HL-60 (cell line): ENCODE results near the gene GRIN1.

Experiments used
- DNase-seq, 2 experiments: peaks; one replicate each; pipeline ENCODE4 v3.0.0-alpha.2; 2010 to 2020; ENCODE audit warnings: low read depth in 1 of 2, low spot score in 1 of 2
- H3K27ac ChIP-seq: fragments of 250-450 bp; sonication (Bioruptor Pico); replicated peaks from 2 replicates; pipeline ENCODE4 v1.5.1; 2020; ENCODE audit warnings: mild to moderate bottlenecking, moderate library complexity
- H3K27me3 ChIP-seq: fragments of 250-450 bp; sonication (Bioruptor Pico); 2 replicates; pipeline ENCODE4 v1.5.1; 2021; ENCODE audit warnings: mild to moderate bottlenecking, moderate library complexity; ENCODE audit not compliant: insufficient read depth, poor library complexity, severe bottlenecking
- H3K4me3 ChIP-seq: replicated peaks from 2 replicates; pipeline ENCODE4 v1.5.1; 2011; ENCODE audit warnings: mild to moderate bottlenecking, control low read depth, low read length; ENCODE audit not compliant: insufficient read depth
- GABPA ChIP-seq: IDR thresholded peaks from 2 replicates; pipeline ENCODE4 v1.6.1; 2012; ENCODE audit warnings: low read depth
- POLR2AphosphoS5 ChIP-seq: IDR thresholded peaks from 2 replicates; pipeline ENCODE4 v1.6.1; 2012; ENCODE audit warnings: low read depth
- SPI1 ChIP-seq: IDR thresholded peaks from 2 replicates; pipeline ENCODE4 v1.6.1; 2012; ENCODE audit warnings: low read depth, mild to moderate bottlenecking, borderline replicate concordance
- TF ChIP-seq, protein P1 (sequence below): IDR thresholded peaks from 2 replicates; pipeline ENCODE4 v1.6.1; 2012; ENCODE audit warnings: low read depth; ENCODE audit not compliant: insufficient replicate concordance
- TF ChIP-seq, protein P2 (sequence below): IDR thresholded peaks from one replicate; pipeline ENCODE4 v1.5.1; 2011; ENCODE audit warnings: low read length, control low read depth, inconsistent platforms; ENCODE audit not compliant: insufficient read depth

GRIN1 gene

DNA sequence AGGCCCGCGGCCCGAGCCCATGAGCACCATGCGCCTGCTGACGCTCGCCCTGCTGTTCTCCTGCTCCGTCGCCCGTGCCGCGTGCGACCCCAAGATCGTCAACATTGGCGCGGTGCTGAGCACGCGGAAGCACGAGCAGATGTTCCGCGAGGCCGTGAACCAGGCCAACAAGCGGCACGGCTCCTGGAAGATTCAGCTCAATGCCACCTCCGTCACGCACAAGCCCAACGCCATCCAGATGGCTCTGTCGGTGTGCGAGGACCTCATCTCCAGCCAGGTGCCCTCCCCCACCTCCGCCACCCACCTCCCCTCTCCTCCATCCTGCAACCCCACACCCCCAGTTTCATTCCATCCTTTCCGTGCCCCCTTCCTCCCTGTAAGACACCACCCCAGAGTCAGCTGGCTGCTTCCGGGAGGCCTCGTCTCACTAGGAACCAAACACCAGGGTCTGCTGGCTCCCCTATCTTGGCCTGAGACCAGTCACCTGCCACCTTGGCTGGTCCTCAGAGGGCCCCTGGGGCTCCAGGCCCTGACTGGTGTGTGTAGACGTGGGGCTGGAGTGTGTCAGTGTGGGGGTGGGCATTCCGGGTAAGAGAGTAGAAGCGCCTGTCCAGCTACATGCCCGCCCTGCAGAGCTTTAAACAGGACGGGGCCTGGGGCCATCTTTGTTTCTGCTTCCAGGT is 655 bp downstream of the GRIN1 start:
- H3K27ac ChIP-seq, result no peak overlapping the region
- peaks cover 45% of the 10 kb centered on the region for H3K27me3 ChIP-seq
- DNase-seq, result no peak
- no peak overlapping the region for H3K4me3 ChIP-seq
- TF ChIP-seq, protein P1, sequence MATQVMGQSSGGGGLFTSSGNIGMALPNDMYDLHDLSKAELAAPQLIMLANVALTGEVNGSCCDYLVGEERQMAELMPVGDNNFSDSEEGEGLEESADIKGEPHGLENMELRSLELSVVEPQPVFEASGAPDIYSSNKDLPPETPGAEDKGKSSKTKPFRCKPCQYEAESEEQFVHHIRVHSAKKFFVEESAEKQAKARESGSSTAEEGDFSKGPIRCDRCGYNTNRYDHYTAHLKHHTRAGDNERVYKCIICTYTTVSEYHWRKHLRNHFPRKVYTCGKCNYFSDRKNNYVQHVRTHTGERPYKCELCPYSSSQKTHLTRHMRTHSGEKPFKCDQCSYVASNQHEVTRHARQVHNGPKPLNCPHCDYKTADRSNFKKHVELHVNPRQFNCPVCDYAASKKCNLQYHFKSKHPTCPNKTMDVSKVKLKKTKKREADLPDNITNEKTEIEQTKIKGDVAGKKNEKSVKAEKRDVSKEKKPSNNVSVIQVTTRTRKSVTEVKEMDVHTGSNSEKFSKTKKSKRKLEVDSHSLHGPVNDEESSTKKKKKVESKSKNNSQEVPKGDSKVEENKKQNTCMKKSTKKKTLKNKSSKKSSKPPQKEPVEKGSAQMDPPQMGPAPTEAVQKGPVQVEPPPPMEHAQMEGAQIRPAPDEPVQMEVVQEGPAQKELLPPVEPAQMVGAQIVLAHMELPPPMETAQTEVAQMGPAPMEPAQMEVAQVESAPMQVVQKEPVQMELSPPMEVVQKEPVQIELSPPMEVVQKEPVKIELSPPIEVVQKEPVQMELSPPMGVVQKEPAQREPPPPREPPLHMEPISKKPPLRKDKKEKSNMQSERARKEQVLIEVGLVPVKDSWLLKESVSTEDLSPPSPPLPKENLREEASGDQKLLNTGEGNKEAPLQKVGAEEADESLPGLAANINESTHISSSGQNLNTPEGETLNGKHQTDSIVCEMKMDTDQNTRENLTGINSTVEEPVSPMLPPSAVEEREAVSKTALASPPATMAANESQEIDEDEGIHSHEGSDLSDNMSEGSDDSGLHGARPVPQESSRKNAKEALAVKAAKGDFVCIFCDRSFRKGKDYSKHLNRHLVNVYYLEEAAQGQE, result no peak
- TF ChIP-seq, protein P2, sequence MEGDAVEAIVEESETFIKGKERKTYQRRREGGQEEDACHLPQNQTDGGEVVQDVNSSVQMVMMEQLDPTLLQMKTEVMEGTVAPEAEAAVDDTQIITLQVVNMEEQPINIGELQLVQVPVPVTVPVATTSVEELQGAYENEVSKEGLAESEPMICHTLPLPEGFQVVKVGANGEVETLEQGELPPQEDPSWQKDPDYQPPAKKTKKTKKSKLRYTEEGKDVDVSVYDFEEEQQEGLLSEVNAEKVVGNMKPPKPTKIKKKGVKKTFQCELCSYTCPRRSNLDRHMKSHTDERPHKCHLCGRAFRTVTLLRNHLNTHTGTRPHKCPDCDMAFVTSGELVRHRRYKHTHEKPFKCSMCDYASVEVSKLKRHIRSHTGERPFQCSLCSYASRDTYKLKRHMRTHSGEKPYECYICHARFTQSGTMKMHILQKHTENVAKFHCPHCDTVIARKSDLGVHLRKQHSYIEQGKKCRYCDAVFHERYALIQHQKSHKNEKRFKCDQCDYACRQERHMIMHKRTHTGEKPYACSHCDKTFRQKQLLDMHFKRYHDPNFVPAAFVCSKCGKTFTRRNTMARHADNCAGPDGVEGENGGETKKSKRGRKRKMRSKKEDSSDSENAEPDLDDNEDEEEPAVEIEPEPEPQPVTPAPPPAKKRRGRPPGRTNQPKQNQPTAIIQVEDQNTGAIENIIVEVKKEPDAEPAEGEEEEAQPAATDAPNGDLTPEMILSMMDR, result no peak
- TF ChIP-seq SPI1, result no peak

DNA sequence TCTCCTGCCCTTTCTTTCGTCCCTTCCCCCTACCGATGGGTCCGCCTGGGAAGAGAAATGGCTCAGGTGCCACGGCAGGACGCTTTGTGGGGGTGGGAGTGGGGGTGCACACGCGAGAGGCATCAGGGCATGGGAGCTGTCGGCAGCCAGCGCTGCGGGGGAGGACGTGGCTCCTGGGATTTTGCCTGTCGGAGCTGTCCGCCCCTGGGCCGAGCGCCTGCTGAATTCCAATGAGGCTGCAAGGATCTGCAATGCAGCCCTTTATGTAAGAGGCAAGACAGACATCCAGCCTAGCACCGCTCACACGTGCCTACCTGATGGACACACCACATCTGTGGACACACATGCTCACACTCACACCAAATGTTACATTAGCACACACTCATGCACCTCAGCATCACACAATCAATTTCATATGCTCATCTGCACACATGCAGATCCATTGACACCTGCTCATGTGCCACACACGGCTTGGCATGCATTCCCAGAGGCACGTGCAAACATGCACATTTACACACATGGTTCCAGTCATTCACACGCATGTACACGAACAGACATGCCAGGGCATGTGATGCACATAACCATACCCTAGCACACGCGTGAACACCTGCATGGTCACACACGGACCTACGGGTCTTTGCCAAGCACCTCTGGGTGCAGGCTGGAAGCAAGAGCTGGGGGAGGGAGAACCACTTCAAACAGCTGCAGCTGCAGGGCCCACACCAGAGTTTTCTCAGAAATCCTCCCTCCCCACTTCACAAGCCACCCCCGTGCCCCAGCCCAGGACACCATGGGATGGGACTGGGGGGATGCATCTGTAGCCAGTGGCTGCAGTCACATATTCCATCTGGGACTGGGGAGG is 1.4 kb downstream of the GRIN1 start:
- no peak for DNase-seq
- Histone ChIP-seq H3K4me3 (no peak overlapping the region), H3K27ac (no peak overlapping the region), H3K27me3 (peaks cover 45% of the 10 kb centered on the region)
- TF ChIP-seq, protein P2, result no peak
- TF ChIP-seq GABPA (no peak), SPI1 (no peak), POLR2AphosphoS5 (no peak)
- TF ChIP-seq, protein P1, result no peak

DNA sequence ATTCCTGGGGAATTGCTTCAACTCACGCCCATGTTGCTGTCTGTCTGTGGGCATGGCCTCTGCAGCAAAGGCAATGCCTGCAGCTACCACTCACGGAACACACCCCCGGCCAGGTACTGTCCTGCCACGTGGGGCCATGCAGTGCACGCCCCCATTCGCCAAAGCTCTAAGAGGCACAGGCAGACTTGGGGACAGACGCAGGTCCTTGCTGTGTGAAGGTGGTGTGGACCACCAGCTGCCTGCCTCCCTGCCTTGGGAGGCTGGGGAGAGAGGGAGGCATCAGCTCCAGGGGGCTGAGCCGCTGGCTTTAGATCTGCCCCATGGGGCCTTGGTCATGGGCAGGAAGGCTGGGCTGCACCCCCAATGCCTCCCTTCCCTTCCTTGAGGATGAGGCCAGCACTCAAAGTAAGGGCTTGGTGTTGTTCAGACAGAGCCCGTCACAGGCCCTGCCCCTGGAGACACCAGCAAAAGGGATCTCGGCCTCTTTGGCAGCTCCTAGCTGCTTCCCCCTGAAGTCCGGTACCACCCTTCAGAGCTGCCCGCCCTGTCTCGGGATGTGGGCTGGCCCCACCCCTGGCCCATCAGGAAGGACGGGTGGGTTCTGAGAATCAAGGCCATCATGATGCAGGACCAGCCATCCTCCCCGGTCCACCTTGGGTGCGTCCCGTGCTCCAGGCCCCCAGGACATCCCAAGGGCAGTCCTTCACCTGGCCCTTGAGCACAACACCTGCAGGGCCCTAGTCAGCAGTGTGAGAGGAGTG is 2.3 kb downstream of the GRIN1 start:
- Histone ChIP-seq H3K27ac (no peak overlapping the region), H3K4me3 (no peak overlapping the region), H3K27me3 (peaks cover 37% of the 10 kb centered on the region)
- no peak for TF ChIP-seq POLR2AphosphoS5
- TF ChIP-seq, protein P2, result no peak
- TF ChIP-seq GABPA, result no peak
- TF ChIP-seq, protein P1, result no peak
- no peak for TF ChIP-seq SPI1
- no peak for DNase-seq
